ENCODE data around the gene FAM53A. TPM values are rescaled to one million over a fixed set of nuclear protein-coding genes. Genes with fewer than 3 reads are reported as not detected.
"Not testable (repeated sequence)": the region's sequence is repeated elsewhere in the genome, so short reads cannot be mapped to it uniquely, and the experiment has no call there.

Gene FAM53A
- total RNA-seq, 1 donor from 2014 or later = 1.7 TPM

DNA sequence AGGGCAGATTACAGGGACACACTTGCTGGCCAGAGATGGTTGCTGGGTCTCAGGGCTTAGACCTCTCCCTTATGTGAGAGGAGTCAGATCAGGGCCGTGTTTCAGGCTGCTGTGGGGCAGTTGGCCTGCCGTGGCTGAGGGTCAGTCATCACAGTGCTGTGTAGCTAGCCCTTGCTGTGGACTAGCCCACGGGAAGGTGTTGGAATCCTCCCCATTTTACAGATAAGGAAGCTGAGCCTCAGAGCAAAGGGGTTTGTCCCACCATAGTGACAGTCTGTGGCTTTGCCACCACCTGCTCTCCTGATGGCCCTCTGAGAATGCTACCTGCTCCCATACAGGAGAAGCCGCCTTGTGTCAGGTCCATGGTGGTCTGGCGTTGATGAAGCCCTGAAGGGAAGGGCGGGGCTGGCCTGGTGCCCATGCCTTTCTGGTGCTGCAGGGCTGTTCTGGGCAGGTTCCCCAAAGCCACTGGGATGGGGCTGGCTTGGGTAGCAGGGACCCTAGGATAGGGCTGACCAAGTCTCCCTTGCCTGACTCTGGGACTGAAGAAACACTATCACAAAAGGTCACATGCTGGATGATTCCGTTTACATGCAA, 2.4 kb upstream of the FAM53A start:
- no peak for DNase-seq

DNA sequence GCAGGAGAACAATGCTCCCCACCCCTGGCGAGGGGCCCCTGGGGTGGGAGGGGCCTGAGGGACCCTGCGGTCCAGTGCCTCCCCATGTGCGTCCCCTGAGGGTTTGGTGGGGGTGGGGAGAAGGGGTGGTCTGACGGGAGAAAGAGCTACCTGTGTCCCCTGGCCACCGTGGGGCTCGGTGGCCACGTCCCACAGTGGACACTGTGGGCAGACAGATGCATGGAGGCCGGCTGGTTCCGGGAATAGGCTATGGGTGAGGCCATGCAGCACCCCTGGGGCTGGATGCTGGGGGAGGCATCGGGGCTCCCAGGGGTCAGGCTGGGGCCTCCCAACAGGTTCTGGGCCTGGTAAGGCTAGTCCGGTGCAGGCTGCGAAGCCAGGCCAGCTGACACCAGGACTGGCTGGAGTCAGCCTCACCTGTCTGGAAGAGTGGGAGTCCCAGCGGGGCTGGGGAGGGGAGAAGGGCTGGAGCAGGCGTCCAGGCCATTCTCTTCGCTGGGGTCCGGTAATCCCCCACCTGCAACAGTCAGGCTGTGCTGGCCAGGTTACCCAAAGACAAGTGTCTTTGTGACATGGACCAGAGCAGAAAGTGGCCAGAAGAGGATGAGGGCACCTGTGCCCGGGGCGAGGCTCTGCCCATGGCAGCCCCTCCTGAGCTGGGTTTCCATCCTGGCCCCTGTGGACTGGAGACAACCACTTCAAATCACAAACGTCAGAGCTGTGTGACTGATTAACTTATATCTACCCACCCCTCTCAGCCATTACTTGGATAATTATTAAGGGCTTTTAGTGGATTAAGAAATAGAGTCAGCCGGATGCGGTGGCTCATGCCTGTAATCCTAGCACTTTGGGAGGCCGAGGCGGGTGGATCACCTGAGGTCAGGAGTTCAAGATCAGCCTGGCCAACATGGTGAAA, 1.4 kb upstream of the FAM53A start:
- DNase-seq = no peak

DNA sequence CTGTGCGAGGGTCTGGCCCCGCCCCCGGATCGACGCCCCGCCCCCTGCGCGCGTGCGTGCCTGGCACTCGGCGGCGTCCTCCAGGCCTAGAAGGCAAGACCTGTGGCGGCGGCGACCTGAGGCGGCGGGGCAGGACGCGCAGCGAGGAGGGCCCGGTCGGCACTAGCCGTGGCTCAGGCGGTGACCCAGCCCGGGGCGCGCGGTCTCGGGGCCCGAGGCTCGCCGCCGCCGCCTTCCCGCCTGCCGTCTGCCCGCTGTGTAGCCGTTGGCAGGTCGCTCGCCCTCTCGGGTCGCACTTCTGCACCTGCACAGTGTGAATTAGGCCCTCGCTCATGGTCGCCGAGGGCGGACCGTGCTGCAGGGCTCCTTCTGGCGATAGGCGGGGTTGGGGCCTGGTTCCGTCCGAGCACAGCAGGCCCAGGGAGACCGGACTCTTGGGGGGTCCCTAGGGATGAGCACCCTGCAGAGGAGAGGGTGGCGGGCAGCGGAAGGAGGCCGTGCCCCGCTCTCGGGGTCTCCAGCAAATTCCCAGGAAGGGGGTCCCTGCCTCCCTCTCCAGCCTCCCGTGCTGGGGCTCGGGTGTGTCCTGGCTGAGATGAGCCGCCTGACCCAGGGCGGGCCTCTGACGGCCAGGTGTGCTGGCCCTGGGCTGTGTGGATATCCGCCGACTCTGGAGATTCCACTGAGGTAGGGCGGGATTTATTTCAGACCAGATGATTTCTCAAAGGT, 557 bp upstream of the FAM53A start:
- DNase-seq = no peak

DNA sequence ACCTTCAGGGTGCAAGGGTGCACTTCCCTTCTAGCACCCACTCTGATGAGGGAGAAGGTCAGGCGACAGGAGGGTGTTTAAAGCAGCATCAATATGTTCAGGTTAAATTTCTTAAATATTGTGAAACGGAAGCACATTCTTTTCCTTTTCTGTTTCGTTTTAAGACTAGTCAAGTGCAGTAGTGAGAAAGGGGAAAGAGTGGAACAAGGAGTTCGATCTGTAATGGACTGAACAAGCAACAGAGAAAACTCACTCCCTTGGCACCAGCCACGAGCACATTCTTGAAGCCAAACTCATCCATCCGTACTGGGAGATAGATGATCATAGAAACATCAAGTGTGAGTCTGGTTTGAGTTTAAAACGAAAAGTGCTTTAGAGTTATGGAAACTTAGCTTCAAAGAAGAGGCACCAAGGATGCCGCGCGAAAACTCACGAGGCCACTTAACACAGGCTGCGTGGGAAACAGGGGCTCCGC, 815 bp downstream of the FAM53A start:
- peak; percentile 53 for DNase-seq

DNA sequence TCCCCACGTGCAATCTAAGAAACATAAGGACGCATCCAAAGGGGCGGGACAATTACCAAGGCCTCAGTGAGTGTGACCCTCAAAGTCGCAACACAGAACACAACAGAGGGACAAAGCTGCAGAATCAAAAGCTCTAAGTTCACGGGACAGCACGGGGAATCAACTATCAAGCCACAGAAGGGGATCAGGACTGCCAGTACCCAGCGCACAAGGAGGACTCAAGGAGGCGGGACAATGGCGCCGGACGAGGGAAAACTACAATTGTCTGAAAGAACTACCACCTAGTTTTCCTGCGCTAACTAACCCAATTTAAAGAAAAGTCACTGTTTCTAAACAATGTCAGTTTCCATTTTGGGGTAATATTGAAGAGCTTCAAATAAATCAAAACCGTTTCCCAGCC, 1.3 kb downstream of the FAM53A start:
- DNase-seq = no peak

DNA sequence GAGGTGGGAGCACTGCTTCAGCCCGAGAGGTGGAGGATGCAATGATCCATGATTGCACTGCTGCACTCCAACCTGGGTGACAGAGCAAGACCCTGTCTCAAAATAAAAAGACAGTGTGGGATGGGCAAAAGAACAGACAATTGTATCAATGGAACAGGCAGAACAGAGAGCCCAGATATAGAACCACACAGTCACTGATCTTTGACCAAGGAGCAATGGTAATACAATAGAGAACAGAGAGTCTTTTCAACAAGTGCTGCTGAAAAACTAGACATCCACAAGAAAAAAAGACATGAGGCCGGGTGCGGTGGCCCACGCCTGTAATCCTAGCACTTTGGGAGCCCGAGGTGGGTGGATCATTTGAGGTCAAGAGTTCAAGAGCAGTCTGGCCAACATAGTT, 5.9 kb downstream of the FAM53A start:
- no peak for DNase-seq

DNA sequence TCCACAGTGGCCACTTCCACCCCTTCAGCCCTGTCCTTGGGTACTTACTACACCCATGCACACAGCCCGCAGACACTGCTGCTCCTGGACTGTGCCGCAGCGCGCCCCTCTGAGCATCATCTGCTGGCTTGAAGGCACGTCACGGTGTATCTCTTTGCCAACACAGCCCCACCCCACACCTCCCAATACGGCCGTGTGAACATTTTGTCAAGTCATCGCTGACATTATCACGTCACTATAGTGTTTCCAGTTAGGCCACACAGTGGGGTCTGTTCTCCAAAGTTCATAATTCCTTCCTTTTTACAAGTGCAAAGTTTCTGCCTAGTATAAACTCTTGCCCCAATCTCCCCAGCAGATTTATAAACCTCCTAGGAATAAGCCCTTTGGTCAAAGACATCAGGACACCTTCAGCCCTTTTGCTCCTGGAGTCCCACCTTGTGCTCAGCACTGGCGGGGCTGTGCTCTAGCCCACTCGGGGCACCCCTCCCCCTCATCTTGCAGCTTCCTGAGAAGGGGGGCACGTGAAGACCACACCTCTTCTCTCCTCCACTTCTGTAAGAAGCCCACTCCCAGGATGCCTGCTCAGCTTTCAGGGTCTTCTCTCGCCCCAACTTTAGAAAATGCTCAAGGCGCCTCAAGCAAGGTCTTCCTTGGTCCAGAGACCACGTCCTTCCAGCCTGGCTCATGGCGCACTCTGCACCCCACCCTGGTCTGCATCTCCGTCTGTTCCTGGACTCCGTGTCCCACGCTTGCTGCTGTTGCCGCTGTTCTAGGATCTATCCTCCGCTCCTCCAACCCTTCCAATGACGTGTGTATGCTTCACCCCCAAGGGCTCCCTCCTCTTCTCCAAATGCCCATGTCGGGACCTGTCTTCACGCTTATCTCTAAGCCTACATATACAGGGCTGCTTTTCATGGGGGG, 7.2 kb downstream of the FAM53A start:
- DNase-seq = no peak

DNA sequence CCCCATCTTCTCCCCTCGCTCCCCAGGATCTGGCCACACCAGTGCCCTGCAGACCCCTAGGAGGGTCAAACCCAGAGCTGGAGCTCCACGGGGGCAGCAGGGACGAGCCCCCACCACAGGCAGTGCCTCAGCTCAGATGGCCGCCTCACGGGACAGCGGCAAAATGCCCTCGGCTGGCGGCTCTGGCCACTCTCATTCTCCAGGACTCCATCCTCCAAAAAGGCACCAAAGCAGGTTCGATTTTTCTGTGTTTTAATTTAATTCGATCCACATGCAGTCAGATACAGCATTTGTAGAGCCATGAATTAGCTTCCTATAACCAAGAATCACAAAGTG, 8.3 kb downstream of the FAM53A start:
- no peak for DNase-seq

DNA sequence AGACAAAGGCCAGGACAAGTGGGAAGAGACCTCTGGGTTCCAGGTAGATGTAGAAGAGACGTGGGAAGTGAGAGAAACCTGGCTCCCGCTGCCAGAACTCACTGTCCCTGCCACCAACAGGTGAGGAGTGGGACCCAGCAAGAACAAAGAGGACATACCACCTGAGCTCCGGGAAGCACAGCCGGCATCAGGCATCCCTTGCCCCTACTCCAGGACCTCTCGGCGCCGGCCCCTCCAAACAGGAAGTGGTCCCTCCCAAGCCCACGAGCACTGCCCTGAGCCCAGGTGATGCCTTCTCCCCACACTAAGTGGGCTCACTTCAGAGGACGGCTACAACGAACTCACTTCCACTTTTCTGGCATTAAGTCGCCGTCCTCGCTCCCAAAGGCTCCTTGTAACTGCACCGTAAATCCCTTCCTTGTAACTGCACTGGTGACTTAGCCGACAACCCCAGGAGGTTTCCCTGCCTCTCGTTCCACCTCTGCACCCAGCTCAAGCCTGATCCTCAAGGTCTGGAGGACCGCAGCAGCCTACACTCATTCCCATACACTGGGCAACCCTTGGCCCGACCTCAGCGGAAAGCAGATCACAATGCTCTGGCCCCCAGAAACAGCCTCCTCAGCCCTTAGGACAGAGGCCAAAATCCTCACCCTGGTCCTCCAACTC, 8.8 kb downstream of the FAM53A start:
- no peak for DNase-seq

DNA sequence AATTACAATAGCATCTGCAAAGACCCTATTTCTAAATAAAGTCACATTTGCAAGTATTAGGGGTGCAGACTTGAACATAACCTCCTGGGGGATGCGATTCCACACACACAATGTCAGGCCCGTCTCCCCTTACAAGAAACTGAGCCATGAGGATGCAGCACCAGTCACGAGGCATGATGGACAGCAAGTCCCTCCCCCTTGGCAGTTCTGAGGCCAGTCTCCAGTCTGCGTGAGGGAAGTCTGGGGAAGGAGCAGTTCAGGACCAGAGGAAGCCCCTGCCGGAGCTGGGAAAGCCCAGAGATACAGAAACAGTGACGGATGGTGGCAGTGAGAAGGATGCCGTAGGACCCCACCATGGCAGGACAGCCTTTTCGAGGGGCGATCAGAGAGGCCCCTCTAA, 9.4 kb downstream of the FAM53A start:
- DNase-seq = no peak

DNA sequence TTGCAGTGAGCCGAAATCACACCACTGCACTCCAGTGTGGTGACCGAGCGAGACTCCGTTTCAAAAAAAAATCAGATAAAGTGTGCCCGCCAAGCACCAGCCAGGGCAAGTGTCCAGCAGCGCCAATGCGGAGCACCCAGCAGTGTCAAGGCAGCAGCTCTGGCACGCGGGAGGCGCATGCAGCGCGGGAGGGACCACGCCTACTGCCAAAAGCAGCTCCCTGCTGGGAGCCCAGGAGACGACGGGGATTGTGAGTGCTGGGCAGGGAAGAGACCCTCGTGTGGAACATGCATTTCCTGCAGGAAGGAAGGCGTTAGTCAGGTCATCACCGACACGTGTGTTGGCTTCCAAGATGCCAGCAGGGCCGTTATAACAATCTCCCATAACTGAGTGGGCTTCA, 10.4 kb downstream of the FAM53A start:
- no peak for DNase-seq

DNA sequence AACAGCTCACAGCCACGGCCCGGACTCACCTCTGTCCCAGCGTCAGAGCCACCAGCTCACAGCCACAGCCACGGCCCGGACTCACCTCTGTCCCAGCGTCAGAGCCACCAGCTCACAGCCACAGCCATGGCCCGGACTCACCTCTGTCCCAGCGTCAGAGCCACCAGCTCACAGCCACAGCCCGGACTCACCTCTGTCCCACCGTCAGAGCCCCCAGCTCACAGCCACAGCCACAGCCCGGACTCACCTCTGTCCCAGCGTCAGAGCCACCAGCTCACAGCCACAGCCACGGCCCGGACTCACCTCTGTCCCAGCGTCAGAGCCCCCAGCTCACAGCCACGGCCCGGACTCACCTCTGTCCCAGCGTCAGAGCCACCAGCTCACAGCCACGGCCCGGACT, 13.1 kb downstream of the FAM53A start:
- not testable (repeated sequence) for DNase-seq

DNA sequence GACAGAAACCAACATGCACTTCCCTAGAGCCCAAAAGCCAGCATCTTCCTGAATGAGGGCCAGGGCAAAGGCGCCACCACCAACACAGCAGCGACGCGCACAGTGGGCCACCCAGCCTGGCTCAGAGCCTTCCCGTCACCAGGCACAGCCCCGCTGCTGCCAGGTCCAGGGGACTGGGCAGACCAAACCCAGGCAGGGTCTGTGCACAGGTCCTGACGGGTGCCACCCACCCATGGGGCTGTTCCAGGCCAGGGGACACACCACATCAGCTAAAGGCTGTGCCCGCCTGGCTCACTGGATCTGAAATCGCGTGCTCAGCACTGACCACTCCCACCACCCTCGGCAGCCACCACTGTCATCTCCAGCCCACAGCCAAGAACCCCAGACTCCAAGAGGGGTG, 13.8 kb downstream of the FAM53A start:
- no peak for DNase-seq

DNA sequence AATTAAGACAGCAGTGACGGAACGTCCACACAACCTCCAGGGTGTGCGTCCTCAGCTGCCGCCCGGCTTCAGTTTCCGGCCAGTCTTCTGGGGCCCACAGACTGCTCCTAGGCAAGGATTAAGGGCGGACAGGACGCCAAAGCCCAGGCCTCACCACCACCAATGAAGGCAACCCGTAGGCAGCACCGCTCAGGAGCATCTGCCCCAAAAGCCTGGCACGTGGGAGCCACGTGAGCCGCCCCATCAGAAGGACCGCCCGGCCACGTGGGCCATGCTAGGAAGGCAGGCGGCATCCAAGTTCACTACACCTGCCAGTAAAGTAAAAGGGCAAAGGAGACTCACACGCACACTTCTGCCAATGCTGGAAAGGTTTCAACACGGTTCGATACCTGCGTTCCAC, 14.3 kb downstream of the FAM53A start:
- no peak for DNase-seq

DNA sequence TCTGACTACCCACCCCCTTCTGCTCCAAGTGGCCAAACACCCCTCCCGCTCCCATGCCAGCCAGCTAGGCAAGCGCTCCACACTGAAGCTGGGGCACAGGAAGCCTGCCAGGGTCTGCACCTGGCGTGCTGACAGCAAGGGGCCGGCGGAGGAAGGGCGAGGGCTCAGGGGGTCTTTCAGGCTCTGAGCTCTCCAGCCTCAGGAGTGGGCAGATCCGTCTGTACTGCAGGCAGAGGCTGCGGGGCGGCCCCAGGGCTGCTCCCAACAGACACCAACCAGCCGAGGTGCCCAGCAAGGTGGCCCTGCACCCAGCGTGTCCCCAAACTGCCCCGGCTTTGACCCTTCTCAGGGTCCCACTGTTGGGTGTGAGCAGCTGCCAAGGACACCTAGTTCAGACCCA, 14.8 kb downstream of the FAM53A start:
- DNase-seq = no peak

DNA sequence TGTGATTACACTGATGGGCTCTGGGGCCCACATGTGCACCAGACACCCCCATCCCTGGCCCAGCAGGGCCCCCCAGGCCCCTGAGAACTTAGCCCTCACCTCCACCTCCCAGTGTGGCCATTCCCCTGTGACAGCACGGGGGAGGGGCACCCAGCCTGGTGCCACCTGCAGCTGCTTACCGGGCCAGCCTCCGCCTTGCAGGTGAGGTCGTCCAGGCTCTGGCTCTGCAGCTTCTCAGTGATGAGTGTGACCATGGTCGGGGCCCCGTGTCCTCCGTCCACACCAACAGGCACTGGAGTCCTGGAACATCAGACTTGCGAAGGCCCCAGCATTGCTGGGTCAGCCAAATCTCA, 15.6 kb downstream of the FAM53A start:
- no peak for DNase-seq

DNA sequence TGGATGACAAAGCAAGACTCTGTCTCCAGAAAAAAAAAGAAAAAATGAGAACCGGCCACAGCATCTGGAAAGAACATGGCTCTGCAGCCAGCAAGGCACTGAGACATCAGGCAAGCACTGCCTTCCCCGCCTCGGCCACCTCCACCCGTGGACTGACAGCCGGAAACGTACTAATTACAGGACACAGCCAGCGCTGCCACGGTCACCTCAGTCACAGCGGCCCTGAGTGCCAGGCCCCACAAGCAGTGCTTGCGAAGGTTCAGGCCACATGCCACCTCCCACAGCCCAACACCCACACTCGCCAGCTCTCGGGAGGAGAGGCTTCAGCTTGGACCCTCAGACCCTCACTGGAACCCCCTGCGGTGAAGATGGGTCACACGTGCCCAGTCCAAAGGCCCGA, 16.8 kb downstream of the FAM53A start:
- no peak for DNase-seq

DNA sequence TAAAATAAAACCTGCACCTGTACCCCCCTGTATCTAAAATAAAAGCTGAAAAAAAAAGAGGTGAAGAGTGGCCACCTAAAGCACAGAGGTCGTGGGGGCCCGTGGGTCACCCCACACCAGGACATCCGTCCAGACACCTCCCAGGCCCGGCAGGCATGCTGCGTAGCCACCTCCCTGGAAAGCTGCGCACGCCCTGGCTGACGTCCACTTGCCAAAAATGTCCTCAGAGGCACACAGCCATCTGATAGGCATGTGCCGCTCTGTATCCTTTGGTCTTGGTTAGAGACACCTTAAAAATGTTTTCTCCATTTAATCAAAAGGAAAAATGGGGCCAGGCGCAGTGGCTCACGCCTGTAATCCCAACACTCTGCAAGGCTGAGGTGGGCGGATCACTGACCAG, 17.7 kb downstream of the FAM53A start:
- DNase-seq = peak; percentile 49

DNA sequence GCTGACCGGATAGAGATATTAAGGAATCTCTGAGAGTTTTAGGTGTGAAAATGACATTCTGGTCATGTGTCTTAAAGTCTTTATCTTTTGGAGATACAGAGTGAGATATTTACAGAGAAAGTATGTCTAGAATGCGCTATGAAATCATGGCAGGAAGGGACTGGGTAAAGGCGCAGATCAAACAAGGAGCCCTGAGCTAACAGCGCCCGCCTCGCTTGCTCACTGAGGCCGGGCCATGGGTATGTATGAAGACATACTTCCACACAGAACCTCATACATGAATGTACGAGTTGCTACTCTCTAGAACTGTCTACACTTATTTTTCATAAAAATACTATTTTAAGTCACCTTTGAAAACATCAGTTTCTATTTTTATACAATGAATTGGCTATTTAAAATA, 20.0 kb downstream of the FAM53A start:
- no peak for DNase-seq

DNA sequence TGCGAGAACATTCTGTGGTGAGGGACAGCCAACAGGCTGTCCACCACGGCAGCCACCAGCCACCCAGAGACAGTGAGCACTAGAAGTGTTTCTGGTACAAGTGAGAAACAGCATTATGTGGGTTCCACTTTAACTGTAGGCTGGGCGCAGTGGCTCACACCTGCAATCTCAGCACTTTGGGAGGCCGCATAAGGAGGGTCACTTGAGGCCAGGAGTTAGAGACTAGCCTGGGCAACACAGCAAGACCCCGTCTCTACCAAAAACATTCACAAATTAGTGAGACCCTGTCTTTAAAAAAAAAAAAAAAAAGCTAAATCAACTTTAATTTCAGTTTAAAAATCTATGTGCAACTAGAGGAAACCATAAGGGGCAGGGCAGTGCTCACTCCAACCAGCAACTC, 20.6 kb downstream of the FAM53A start:
- no peak for DNase-seq

DNA sequence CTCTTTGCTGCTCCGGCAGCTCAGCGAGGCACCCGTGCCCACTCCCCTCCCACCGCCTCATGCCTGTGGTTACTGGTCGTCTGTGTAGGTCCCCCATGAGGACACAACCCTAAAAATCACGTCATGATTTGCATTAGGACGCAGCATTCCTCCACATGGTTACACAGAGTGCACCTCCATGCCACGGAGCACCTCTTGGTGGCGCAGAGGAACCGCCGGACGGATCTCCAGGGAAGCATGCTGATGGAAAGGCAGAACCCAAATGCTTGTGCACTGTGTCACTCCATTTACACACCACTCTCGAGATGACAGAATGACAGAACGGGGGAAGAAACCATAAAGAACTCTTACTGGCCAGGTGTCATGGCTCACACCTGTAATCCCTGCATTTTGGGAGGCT, 22.4 kb downstream of the FAM53A start:
- no peak for DNase-seq
